Cardiac fibroblast (primary cell): ENCODE measurements around the gene ACTG2.

Source experiments
- DNase-seq, 2 donors: peaks; one replicate each; pipeline versions ENCODE4 v3.0.0 to v3.0.0-alpha.2; 2010; ENCODE audit warnings: low read depth in 2 of 2
- H3K4me3 ChIP-seq, 2 donors: replicated peaks in 1 of 2; 1 replicate in 1 of 2; 2 replicates in 1 of 2; pipeline ENCODE4 v1.5.1; 2011; ENCODE audit warnings: low read depth in 2 of 2, low read length in 2 of 2, mild to moderate bottlenecking in 2 of 2, moderate library complexity in 1 of 2
- TF ChIP-seq, protein P1 (sequence below): IDR thresholded peaks from one replicate; pipeline ENCODE4 v1.5.1; 2011; ENCODE audit warnings: low read depth, mild to moderate bottlenecking, low read length, inconsistent platforms

The ACTG2 gene

GRCh38 chr2:73906847-73907505, 14.2 kb downstream of the ACTG2 start:
- no peak for DNase-seq
- TF ChIP-seq, protein P1, sequence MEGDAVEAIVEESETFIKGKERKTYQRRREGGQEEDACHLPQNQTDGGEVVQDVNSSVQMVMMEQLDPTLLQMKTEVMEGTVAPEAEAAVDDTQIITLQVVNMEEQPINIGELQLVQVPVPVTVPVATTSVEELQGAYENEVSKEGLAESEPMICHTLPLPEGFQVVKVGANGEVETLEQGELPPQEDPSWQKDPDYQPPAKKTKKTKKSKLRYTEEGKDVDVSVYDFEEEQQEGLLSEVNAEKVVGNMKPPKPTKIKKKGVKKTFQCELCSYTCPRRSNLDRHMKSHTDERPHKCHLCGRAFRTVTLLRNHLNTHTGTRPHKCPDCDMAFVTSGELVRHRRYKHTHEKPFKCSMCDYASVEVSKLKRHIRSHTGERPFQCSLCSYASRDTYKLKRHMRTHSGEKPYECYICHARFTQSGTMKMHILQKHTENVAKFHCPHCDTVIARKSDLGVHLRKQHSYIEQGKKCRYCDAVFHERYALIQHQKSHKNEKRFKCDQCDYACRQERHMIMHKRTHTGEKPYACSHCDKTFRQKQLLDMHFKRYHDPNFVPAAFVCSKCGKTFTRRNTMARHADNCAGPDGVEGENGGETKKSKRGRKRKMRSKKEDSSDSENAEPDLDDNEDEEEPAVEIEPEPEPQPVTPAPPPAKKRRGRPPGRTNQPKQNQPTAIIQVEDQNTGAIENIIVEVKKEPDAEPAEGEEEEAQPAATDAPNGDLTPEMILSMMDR, result no peak
- no peak overlapping the region for H3K4me3 ChIP-seq

DNA sequence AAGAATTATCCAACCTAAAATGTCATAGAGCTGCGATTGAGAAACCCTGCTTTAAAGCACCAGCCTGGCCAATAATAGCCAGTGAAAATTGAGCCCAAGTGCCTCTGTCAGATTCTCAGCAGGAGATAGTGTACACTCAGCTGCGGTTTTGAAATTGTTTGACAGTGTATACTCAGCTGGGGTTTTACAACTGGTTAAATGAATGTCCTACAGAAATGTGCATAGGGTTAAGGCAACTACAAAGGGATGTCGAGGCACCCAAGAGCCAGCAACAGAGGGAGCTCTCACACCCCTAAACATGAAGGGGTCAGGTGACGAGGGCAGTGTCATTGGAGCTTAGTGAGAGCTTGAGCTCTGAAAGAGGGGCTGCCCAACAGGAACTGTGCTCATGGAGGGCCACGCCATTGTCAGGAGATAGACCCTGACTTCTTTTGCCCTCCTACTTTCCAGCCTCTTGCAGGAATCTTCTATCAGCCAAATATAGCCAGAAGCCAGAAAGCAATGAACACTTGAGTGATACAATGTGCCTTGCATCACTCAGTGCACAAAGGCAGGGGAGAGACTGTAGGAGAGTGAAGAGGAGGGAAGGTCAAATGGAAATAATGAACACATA, 15.1 kb downstream of the ACTG2 start:
- TF ChIP-seq, protein P1, result no peak
- no peak overlapping the region for H3K4me3 ChIP-seq
- peak; percentile 32 to 34 for DNase-seq

GRCh38 chr2:73908689-73909652, 16.2 kb downstream of the ACTG2 start:
- H3K4me3 ChIP-seq, result no peak overlapping the region
- DNase-seq, result no peak
- TF ChIP-seq, protein P1, result no peak

DNA sequence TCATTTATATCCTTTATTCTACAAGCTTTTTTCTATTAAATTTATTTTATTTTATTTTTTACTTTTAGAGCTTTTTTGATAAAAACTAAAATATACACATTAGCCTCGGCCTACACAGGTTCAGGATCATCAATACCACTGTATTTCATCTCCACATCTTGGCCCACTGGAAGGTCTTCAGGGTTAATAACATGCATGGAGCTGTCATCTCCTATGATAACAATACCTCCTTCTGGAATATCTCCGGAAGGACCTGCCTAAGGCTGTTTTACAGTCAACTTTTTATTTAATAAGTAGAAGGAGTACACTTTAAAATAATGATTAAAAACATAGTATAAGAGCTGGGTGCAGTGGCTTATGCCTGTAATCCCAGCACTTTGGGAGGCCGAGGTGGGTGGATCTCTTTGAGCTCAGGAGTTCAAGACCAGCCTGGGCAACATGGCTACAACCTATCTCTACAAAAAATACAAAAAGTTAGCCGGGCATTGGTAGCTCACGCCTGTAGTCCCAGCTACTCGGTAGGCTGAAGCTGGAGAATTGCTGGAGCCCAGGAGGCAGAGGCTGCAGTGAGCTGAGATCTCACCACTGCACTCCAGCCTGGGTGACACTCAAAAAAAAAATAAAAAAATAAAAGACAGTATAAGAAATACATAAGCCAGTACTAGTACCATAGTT, 18.2 kb downstream of the ACTG2 start:
- H3K4me3 ChIP-seq, result no peak overlapping the region
- TF ChIP-seq, protein P1, result no peak
- DNase-seq, result no peak

DNA sequence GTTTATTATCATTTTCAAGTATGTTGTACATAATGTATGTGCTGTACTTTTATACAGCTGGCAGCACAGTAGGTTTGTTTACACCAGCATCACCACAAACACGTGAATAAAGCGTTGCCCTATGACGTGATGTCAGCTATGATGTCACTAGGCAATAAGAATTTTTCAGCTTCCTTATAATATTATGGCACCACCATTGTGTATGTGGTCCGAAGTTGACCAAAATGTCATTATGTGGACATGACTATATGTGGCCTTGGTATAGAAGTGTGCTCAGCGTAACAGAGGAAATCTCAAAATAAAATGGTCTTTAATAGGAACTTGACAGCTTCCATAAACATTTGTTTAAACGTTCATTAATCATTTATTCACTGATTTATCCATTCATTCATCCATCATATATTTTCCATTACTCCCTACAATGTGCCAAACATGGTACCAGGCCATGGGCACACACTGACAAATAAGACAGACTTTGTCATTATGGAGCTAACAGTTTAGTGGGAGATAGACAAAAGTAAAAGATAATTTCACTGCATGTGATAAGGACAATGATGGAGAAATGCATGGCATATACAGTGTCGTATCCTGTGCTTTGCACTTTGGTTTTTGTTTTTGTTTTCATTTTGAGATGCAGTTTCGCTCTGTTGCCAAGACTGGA, 18.9 kb downstream of the ACTG2 start:
- no peak for DNase-seq
- TF ChIP-seq, protein P1, result no peak
- no peak overlapping the region for H3K4me3 ChIP-seq
